Esophagus squamous epithelium (tissue), 4 donors: ENCODE results near the gene CACNA2D3.

Experiments used
- POLR2A ChIP-seq, 4 donors: fragments of 450-650 bp; IDR thresholded peaks; one replicate each; pipeline ENCODE4 v1.6.1; 2017; ENCODE audit warnings: antibody characterized with exemption in 4 of 4, mild to moderate bottlenecking in 4 of 4, moderate library complexity in 3 of 4
- TF ChIP-seq, protein P1 (sequence below), 6 experiments: fragments of 450-650 bp in 4 of 6; fragments of 200-600 bp in 2 of 6; sonication (generic) in 2 of 6; IDR thresholded peaks; one replicate each; pipeline ENCODE4 v1.5.1; 2016 to 2019; ENCODE audit warnings: antibody characterized with exemption in 6 of 6, mild to moderate bottlenecking in 4 of 6, moderate library complexity in 4 of 6

DNA sequence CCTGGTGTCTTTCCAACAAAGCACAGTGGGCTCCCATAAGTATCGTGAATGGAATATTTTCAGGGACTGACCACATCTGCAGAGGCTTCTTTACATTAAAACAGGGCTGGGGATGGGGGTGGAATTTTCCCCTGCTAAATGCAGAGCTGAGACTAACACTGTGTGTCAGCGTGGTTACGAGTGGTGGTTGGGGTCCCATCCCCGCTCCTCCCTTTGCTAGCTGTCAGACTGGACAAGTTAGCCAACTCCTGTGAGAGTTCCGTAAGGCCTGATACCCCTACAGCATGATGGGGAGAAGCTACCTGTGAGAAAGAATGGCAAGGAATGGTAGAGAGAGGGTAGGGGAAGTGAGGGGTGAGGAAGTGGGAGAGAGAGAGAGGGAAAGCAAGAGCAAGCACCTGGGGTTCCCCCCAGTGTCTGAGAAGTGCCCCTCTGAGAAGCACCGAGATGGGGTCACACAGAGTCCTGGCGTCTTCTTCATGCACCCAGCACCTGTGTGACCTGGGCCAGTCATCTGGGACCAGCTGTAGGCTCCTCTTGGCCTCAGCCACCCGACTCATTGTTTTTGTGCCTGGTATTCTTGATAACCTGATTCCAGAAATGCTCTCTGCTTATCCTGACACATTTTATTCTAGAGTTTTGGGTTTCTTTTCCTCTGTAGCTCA is 395.8 kb downstream of the CACNA2D3 start:
- TF ChIP-seq, protein P1, sequence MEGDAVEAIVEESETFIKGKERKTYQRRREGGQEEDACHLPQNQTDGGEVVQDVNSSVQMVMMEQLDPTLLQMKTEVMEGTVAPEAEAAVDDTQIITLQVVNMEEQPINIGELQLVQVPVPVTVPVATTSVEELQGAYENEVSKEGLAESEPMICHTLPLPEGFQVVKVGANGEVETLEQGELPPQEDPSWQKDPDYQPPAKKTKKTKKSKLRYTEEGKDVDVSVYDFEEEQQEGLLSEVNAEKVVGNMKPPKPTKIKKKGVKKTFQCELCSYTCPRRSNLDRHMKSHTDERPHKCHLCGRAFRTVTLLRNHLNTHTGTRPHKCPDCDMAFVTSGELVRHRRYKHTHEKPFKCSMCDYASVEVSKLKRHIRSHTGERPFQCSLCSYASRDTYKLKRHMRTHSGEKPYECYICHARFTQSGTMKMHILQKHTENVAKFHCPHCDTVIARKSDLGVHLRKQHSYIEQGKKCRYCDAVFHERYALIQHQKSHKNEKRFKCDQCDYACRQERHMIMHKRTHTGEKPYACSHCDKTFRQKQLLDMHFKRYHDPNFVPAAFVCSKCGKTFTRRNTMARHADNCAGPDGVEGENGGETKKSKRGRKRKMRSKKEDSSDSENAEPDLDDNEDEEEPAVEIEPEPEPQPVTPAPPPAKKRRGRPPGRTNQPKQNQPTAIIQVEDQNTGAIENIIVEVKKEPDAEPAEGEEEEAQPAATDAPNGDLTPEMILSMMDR (IDR thresholded peaks at IDR 0.05), result no peak
- no peak for TF ChIP-seq POLR2A (IDR thresholded peaks at IDR 0.05)
